Astrocyte (in vitro differentiated cells and primary cell): Measurements from ENCODE around the gene BRD7. TPM values are rescaled to one million over a fixed set of nuclear protein-coding genes. Genes with fewer than 3 reads are reported as not detected.

ENCODE experiments used
- DNase-seq: peaks from one replicate; pipeline ENCODE4 v3.0.0-alpha.2; 2010; ENCODE audit warnings: low read depth
- FAIRE-seq: peaks from 2 replicates; lab custom pipeline; 2011; peaks lifted over from hg19 to GRCh38; lab: Jason Lieb, UNC
- H2AFZ ChIP-seq: 2 replicates; pipeline ENCODE4 v1.6.0; 2012; ENCODE audit warnings: low read depth, low read length, inconsistent platforms
- H3K27ac ChIP-seq: 2 replicates; pipeline ENCODE4 v1.5.1; 2011; ENCODE audit warnings: low read depth, low read length, inconsistent platforms
- H3K27me3 ChIP-seq: 2 replicates; pipeline ENCODE4 v1.6.0; 2011; ENCODE audit warnings: low read length, inconsistent platforms; ENCODE audit not compliant: insufficient read depth
- H3K36me3 ChIP-seq: 2 replicates; pipeline ENCODE4 v1.5.1; 2011; ENCODE audit warnings: low read length, inconsistent platforms; ENCODE audit not compliant: insufficient read depth
- H3K4me1 ChIP-seq: 2 replicates; pipeline ENCODE4 v1.5.1; 2011; ENCODE audit warnings: low read length, inconsistent platforms; ENCODE audit not compliant: insufficient read depth
- H3K4me2 ChIP-seq: 2 replicates; pipeline ENCODE4 v1.6.0; 2012; ENCODE audit warnings: low read length, inconsistent platforms
- H3K4me3 ChIP-seq: 2 replicates; pipeline ENCODE4 v1.5.1; 2011; ENCODE audit warnings: low read depth, mild to moderate bottlenecking, low read length, inconsistent platforms; ENCODE audit not compliant: insufficient read depth
- H3K79me2 ChIP-seq: 2 replicates; pipeline ENCODE4 v1.6.0; 2012; ENCODE audit warnings: mild to moderate bottlenecking, low read length, inconsistent platforms; ENCODE audit not compliant: insufficient read depth
- H3K9ac ChIP-seq: 2 replicates; pipeline ENCODE4 v1.6.0; 2012; ENCODE audit warnings: mild to moderate bottlenecking, low read length, inconsistent platforms
- H3K9me3 ChIP-seq: 2 replicates; pipeline ENCODE4 v1.5.1; 2012; ENCODE audit warnings: low read depth, mild to moderate bottlenecking, low read length, inconsistent platforms; ENCODE audit not compliant: insufficient read depth
- H4K20me1 ChIP-seq: 2 replicates; pipeline ENCODE4 v1.6.0; 2012; ENCODE audit warnings: low read length, inconsistent platforms; ENCODE audit not compliant: insufficient read depth
- H3K27ac Mint-ChIP-seq: one replicate; pipeline ENCODE4 v1.8.0; 2021; ENCODE audit warnings: mild to moderate bottlenecking, mixed read lengths; ENCODE audit not compliant: unreplicated experiment
- H3K27me3 Mint-ChIP-seq: one replicate; pipeline ENCODE4 v1.8.0; 2021; ENCODE audit warnings: low read depth, mixed read lengths; ENCODE audit not compliant: unreplicated experiment
- H3K36me3 Mint-ChIP-seq: one replicate; pipeline ENCODE4 v1.8.0; 2021; ENCODE audit warnings: low read depth, mixed read lengths; ENCODE audit not compliant: unreplicated experiment
- H3K4me1 Mint-ChIP-seq: one replicate; pipeline ENCODE4 v1.8.0; 2021; ENCODE audit warnings: low read depth, mixed read lengths; ENCODE audit not compliant: unreplicated experiment
- H3K4me3 Mint-ChIP-seq: one replicate; pipeline ENCODE4 v1.8.0; 2021; ENCODE audit warnings: mild to moderate bottlenecking, moderate library complexity, mixed read lengths; ENCODE audit not compliant: unreplicated experiment
- H3K9me3 Mint-ChIP-seq: one replicate; pipeline ENCODE4 v1.8.0; 2021; ENCODE audit warnings: mild to moderate bottlenecking, mixed read lengths; ENCODE audit not compliant: unreplicated experiment
- CTCF ChIP-seq: IDR thresholded peaks from 2 replicates; pipeline ENCODE4 v1.5.1; 2011; ENCODE audit warnings: low read depth, mild to moderate bottlenecking, inconsistent platforms, low read length, moderate library complexity; ENCODE audit not compliant: insufficient read depth
- EZH2 ChIP-seq: IDR thresholded peaks from 2 replicates; pipeline ENCODE4 v1.6.1; 2012; ENCODE audit warnings: mild to moderate bottlenecking, low read length, inconsistent platforms; ENCODE audit not compliant: insufficient read depth
- total RNA-seq: library from RNA; stranded (reverse); gene quantifications from 2 replicates; pipeline ENCODE4 v1.2.1, GENCODE V29; 2021

Gene BRD7
- total RNA-seq, 1 donor from 2014 or later = 58.5 TPM

GRCh38 chr16:50282955-50283631, 85.7 kb downstream of the BRD7 start:
- Mint-ChIP-seq H3K36me3 (peaks cover 14% of the 10 kb centered on the region), H3K4me1 (peaks cover 15% of the 10 kb centered on the region), H3K27me3 (peaks cover 1% of the 10 kb centered on the region), H3K9me3 (peaks cover 9% of the 10 kb centered on the region), H3K27ac (no peak overlapping the region), H3K4me3 (no peak overlapping the region)
- DNase-seq (no peak), FAIRE-seq (no peak)
- no peaks in the 10 kb centered on the region for H3K36me3 ChIP-seq
- no peak overlapping the region for H3K4me2 ChIP-seq
- H2AFZ ChIP-seq = no peak overlapping the region
- H4K20me1 ChIP-seq = peaks cover 79% of the 10 kb centered on the region
- no peak overlapping the region for H3K9ac ChIP-seq
- no peaks in the 10 kb centered on the region for H3K79me2 ChIP-seq
- no peak overlapping the region for H3K4me3 ChIP-seq
- no peak overlapping the region for H3K27ac ChIP-seq
- TF ChIP-seq CTCF (no peak), EZH2 (no peak)
- H3K27me3 ChIP-seq = no peaks in the 10 kb centered on the region
- H3K4me1 ChIP-seq = no peaks in the 10 kb centered on the region
- no peaks in the 10 kb centered on the region for H3K9me3 ChIP-seq

GRCh38 chr16:50282010-50282538, 86.7 kb downstream of the BRD7 start:
- no peaks in the 10 kb centered on the region for H3K36me3 ChIP-seq
- Mint-ChIP-seq H3K36me3 (peaks cover 13% of the 10 kb centered on the region), H3K4me3 (no peak overlapping the region), H3K9me3 (peaks cover 9% of the 10 kb centered on the region), H3K4me1 (peaks cover 15% of the 10 kb centered on the region), H3K27me3 (peaks cover 1% of the 10 kb centered on the region), H3K27ac (no peak overlapping the region)
- H3K4me1 ChIP-seq = no peaks in the 10 kb centered on the region
- no peak overlapping the region for H3K27ac ChIP-seq
- no peak overlapping the region for H2AFZ ChIP-seq
- no peaks in the 10 kb centered on the region for H3K9me3 ChIP-seq
- H3K4me2 ChIP-seq = no peak overlapping the region
- FAIRE-seq = no peak
- H3K27me3 ChIP-seq = no peaks in the 10 kb centered on the region
- H4K20me1 ChIP-seq = peaks cover 76% of the 10 kb centered on the region
- DNase-seq = peak; percentile 64
- TF ChIP-seq EZH2 (no peak), CTCF (no peak)
- no peaks in the 10 kb centered on the region for H3K79me2 ChIP-seq
- H3K4me3 ChIP-seq = no peak overlapping the region
- H3K9ac ChIP-seq = no peak overlapping the region

- peaks cover 7% of the 10 kb centered on the region for H3K9me3 Mint-ChIP-seq
- H2AFZ ChIP-seq = no peak overlapping the region
- peaks cover 11% of the 10 kb centered on the region for H3K36me3 Mint-ChIP-seq
- H3K27ac ChIP-seq = no peak overlapping the region
- H3K4me2 ChIP-seq = no peak overlapping the region
- H3K4me1 Mint-ChIP-seq = peaks cover 15% of the 10 kb centered on the region
- H3K36me3 ChIP-seq = no peaks in the 10 kb centered on the region
- H3K4me3 ChIP-seq = no peak overlapping the region
- no peak for FAIRE-seq
- H3K79me2 ChIP-seq = peaks cover 1% of the 10 kb centered on the region
- peaks cover 81% of the 10 kb centered on the region for H4K20me1 ChIP-seq
- no peak overlapping the region for H3K27ac Mint-ChIP-seq
- H3K27me3 ChIP-seq = no peaks in the 10 kb centered on the region
- H3K4me1 ChIP-seq = no peaks in the 10 kb centered on the region
- TF ChIP-seq EZH2 (no peak), CTCF (no peak)
- no peak for DNase-seq
- H3K9me3 ChIP-seq = no peaks in the 10 kb centered on the region
- peaks cover 1% of the 10 kb centered on the region for H3K27me3 Mint-ChIP-seq
- H3K4me3 Mint-ChIP-seq = no peak overlapping the region
- H3K9ac ChIP-seq = no peak overlapping the region
Observed at GRCh38 chr16:50281391-50282009, 87.3 kb downstream of the BRD7 start.
